ENCODE results near the gene MOSMO. TPM values are rescaled to one million over a fixed set of nuclear protein-coding genes. Genes with fewer than 3 reads are reported as not detected.

Gene MOSMO
- total and polyA plus RNA-seq, 2 donors from 2014 or later = 6.3 to 12.8 TPM

DNA sequence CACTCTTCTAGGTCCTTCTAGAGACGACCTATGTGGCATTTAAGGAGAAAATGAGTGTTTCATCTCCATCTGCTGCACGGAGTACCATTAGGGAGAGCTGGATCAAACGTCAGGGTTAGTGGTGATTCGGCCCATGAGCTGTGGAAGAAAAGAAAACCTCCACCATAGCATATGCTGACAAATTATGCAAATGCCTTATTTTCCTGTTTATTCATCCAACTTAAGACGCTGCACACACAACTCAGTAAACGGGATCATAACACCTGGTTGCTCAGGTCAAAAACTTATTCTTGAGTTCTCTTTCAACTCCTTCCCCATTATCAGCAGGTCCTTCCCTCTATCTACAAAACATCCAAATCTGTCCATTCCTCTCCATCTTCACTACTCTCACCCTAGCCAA lies 1.3 kb upstream of the MOSMO start:
- Histone ChIP-seq H3K4me1 (ENCODE audit: control insufficient read depth in 2 of 3, insufficient read depth in 2 of 3, low read depth in 1 of 3, low read length in 3 of 3) (peaks cover 0 to 8% (median 0%) of the 10 kb centered on the region in 3 donors), H3K9me3 (ENCODE audit: control insufficient read depth in 2 of 3, insufficient read depth in 1 of 3, low read length in 3 of 3) (no peaks in the 10 kb centered on the region), H3K27me3 (ENCODE audit: control insufficient read depth, insufficient read depth, low read length) (no peaks in the 10 kb centered on the region), H3K4me3 (ENCODE audit: low read length in 3 of 3) (peak overlapping the region in 2 of 3 donors; percentile 48 to 79), H3K36me3 (ENCODE audit: control insufficient read depth in 2 of 3, insufficient read depth in 3 of 3, low read length in 3 of 3) (no peaks in the 10 kb centered on the region), H3K27ac (ENCODE audit: low read depth in 2 of 2, low read length in 2 of 2) (no peak overlapping the region), H3K9ac (ENCODE audit: low read length in 3 of 3) (no peak overlapping the region)
- DNase-seq (no peak), FAIRE-seq (no peak)
- TF ChIP-seq, protein P1, sequence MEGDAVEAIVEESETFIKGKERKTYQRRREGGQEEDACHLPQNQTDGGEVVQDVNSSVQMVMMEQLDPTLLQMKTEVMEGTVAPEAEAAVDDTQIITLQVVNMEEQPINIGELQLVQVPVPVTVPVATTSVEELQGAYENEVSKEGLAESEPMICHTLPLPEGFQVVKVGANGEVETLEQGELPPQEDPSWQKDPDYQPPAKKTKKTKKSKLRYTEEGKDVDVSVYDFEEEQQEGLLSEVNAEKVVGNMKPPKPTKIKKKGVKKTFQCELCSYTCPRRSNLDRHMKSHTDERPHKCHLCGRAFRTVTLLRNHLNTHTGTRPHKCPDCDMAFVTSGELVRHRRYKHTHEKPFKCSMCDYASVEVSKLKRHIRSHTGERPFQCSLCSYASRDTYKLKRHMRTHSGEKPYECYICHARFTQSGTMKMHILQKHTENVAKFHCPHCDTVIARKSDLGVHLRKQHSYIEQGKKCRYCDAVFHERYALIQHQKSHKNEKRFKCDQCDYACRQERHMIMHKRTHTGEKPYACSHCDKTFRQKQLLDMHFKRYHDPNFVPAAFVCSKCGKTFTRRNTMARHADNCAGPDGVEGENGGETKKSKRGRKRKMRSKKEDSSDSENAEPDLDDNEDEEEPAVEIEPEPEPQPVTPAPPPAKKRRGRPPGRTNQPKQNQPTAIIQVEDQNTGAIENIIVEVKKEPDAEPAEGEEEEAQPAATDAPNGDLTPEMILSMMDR (IDR thresholded peaks at IDR 0.05; ENCODE audit: borderline replicate concordance, extremely low read depth, insufficient read depth) = no peak
- intact Hi-C loops (cut with DNase I) = loop anchor here (5.0 kb wide), 1 partner anchor 71 kb away; no protein-coding TSS in a partner anchor

DNA sequence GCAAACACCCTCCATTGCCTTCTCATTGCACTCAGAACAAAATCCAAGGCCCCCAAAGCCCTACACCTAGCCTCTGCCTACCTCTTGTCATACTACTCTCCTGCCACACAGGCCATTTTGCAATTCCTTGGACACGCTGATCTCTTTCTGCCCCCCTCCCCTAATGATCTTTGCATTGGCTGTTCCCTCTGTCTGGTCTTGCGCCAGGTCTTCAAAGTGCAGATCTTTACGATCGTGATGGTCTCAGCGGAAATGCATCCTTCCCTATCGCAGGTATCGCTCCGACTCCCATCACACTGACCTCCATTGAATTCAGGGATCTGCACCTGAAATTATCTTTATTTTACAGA lies 777 bp upstream of the MOSMO start:
- Histone ChIP-seq H3K27me3 (ENCODE audit: control insufficient read depth, insufficient read depth, low read length) (no peaks in the 10 kb centered on the region), H3K9me3 (ENCODE audit: control insufficient read depth in 2 of 3, insufficient read depth in 1 of 3, low read length in 3 of 3) (no peaks in the 10 kb centered on the region), H3K4me3 (ENCODE audit: low read length in 3 of 3) (peak overlapping the region; percentile 47 to 79 (median 48)), H3K4me1 (ENCODE audit: control insufficient read depth in 2 of 3, insufficient read depth in 2 of 3, low read depth in 1 of 3, low read length in 3 of 3) (peaks cover 0 to 8% (median 0%) of the 10 kb centered on the region in 3 donors), H3K36me3 (ENCODE audit: control insufficient read depth in 2 of 3, insufficient read depth in 3 of 3, low read length in 3 of 3) (no peaks in the 10 kb centered on the region), H3K27ac (ENCODE audit: low read depth in 2 of 2, low read length in 2 of 2) (no peak overlapping the region), H3K9ac (ENCODE audit: low read length in 3 of 3) (peak overlapping the region in 2 of 3 donors; percentile 6 to 48)
- no peak for DNase-seq
- intact Hi-C loops (cut with DNase I) = loop anchor here (5.0 kb wide), 1 partner anchor 70 kb away; no protein-coding TSS in a partner anchor
- FAIRE-seq = no peak
- TF ChIP-seq, protein P1 (IDR thresholded peaks at IDR 0.05; ENCODE audit: borderline replicate concordance, extremely low read depth, insufficient read depth) = no peak

DNA sequence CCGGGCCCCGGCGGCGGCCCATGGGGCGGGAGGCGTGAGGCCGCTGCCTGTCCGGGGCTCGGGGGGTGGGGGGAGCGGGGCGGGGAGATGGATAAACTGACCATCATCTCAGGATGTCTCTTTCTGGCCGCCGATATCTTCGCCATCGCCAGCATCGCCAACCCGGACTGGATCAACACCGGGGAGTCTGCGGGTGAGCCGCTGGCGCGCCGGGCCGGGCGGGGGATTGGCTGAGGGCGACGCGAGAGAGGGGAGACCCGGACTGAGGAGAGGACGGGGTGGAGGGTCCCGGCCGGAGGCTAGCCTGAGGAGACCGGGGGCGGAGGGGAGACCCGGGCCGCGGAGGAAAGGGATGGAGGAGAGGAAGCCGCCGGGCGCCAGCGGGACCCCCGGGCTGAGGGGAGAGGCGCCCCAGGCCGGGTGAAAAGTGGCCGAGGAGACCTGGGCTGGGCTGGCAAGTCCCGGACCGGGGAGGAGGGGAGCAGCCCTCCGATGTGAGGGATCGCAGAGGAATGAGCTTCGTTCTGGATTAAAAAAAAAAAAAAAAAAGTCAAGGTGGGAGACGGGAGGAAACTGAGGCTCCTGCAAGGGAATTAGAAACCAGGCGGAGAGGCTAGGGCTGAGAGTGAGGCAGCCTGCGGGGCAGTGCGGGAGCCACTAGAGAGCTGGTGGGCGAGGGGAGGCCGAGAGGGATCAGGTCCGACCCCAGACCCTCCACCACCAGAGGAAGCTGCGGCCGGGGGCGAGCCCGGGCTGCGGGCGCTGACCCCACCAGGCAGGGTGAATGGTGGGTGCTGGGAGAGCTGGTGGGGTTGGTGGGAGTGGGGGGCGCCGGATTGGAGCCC lies 526 bp downstream of the MOSMO start:
- no peak overlapping the region for H3K27ac ChIP-seq (ENCODE audit: low read depth in 2 of 2, low read length in 2 of 2)
- peak overlapping the region; percentile 49 to 77 (median 68) for H3K4me3 ChIP-seq (ENCODE audit: low read length in 3 of 3)
- no peaks in the 10 kb centered on the region for H3K27me3 ChIP-seq (ENCODE audit: control insufficient read depth, insufficient read depth, low read length)
- no peaks in the 10 kb centered on the region for H3K9me3 ChIP-seq (ENCODE audit: control insufficient read depth in 2 of 3, insufficient read depth in 1 of 3, low read length in 3 of 3)
- TF ChIP-seq, protein P1 (IDR thresholded peaks at IDR 0.05; ENCODE audit: borderline replicate concordance, extremely low read depth, insufficient read depth) = no peak
- DNase-seq (peak in 4 of 5 donors; percentile 38 to 81 (median 61)), FAIRE-seq (no peak)
- peaks cover 0 to 8% (median 0%) of the 10 kb centered on the region in 3 donors for H3K4me1 ChIP-seq (ENCODE audit: control insufficient read depth in 2 of 3, insufficient read depth in 2 of 3, low read depth in 1 of 3, low read length in 3 of 3)
- peak overlapping the region; percentile 25 to 78 (median 66) for H3K9ac ChIP-seq (ENCODE audit: low read length in 3 of 3)
- no peaks in the 10 kb centered on the region for H3K36me3 ChIP-seq (ENCODE audit: control insufficient read depth in 2 of 3, insufficient read depth in 3 of 3, low read length in 3 of 3)
- intact Hi-C loops (cut with DNase I) = loop anchor here (5.0 kb wide), 1 partner anchor 69 kb away; no protein-coding TSS in a partner anchor
